ENCODE results near the gene WFIKKN1. TPM values are rescaled to one million over a fixed set of nuclear protein-coding genes. Genes with fewer than 3 reads are reported as not detected.

WFIKKN1 gene
- total RNA-seq: not detected

DNA sequence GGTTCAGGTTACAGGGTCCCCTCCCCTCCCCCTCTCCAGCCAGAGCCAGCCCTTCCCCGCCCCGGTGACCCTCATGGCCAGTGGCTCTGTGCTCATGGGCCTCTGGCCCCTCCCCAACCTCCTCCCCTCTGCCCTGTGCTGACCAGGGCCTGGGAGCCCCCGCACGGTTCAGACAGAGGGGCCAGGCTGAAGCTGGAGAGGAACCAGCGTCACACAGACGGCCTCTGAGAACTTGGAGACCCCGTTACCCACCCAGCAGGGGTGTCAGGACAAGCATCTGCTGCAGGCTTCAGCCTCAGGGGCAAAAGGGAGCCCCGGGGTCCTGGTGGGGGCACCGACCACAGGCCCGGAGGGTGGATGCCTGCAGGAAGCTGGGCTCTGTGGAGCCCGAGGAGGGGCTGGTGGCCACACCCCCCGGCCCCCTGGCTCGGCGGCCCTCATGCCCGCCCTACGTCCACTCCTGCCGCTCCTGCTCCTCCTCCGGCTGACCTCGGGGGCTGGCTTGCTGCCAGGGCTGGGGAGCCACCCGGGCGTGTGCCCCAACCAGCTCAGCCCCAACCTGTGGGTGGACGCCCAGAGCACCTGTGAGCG lies at the start of gene WFIKKN1:
WFIKKN1 (plus strand) TSS at position 171 of the 591 bp plus-strand sequence; CDS start at position 440, 269 bp downstream.
- no peak for DNase-seq

DNA sequence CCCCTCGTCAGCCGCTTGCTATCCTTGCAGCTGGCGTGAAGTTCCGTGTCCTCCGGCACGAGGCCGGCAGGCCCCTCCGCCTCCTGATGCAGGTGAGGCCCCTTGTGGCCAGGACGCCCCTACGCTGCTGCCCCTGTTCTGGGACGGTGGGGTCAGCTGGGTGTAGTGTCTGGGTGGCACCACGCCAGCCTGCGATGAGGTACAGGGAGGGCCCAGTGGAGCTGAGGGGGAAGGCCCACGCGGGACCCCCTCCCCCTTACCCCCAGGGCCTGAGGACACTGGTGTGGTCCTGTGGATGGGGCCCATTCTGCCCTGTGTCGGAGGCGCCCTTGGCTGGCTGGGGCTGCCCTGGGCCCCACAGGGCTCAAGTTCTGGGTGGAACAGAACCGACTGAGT lies 48.6 kb upstream of the WFIKKN1 start:
- DNase-seq: no peak

- DNase-seq: no peak
Observed at GRCh38 chr16:582614-583331, 48.0 kb upstream of the WFIKKN1 start.

DNA sequence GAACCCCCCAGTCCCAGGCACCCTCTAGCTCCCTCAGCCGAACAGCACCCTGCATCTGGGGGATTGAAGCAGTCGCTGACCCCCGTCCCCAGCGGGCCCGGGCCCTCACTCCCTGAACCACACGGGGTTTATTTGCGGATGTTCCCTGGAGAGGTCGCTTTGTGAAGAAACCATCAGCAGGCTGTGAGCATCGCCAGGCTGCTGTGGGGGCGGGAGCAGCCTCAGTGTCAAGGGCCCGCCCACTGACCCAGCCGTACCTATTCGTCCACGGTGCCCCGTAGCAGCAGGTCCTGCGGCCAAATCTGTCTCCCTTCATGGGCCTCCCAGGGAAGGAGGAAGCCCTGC lies 47.3 kb upstream of the WFIKKN1 start:
- DNase-seq: no peak

- no peak for DNase-seq
Observed at GRCh38 chr16:583815-584591, 46.8 kb upstream of the WFIKKN1 start.

- DNase-seq: no peak
Observed at GRCh38 chr16:585351-585750, 45.4 kb upstream of the WFIKKN1 start.

DNA sequence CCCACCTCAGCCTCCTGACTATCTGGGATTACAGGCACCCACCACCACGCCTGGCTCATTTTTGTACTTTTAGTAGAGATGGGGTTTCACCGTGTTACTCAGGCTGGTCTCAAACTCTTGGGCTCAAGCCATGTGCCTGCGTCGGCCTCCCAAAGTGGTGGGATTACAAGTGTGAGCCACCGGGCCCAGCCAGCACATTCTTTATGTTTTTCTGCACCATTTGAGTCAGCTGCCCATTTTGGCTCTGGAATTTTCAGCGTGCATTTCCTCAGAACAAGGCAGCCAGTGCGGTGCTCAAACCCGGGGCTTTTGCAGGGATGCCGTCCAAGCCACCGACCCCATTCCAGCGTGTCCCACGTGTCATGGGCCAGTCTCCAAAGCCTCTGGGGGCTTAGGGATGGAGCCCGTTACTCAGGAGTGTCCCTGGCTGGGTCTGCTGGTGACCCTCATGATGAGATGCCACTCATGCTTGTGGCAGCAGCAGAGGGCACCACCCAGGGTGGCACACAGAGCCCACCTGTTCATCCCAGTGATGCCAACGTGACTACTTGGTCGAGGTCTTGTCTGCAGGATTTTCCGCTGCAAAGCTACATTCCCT lies 44.6 kb upstream of the WFIKKN1 start:
- DNase-seq: no peak

DNA sequence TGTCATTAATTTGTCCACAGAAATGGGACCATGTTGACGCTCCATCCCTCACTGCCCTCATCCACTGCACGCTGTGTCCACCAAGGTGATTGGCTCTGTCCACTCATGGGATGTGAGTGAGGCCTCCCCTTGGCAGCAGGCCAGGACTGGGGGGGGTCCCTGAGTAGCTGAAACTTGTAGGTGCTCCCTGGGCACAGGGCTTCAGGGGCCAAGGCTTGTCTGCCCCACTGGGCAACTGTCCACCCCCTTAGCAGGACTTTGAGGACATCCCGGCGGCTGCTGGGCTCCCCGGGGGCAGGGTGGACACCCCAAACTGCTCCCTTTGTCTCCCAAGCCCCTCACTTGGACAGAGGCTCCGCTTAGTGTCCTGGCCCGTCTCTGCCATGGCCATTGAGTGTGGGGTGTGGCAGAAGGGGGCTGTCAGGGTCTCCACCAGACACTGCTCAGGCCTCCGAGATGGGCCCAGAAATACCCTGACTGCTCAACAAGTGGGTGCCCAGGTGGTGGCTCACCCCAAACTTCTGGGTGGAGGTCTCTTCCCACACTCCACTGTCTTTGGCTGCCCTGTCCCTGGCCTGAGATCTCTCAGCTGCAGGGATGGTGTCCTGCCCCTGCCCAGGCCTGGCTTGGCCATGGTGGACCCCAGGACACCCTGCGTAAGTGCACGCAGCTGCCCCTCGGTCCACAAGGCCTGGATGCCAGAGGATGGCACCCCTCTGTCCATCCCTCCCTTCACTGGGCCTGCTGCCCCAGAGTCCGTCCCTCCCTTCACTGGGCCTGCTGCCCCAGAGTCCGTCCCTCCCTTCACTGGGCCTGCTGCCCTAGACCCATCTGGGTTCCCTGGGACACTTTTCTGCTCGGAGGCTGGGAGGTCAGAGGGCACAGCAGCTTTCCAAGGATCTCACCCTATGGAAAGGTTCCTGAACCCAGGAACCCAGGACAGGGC lies 43.9 kb upstream of the WFIKKN1 start:
- DNase-seq: no peak

DNA sequence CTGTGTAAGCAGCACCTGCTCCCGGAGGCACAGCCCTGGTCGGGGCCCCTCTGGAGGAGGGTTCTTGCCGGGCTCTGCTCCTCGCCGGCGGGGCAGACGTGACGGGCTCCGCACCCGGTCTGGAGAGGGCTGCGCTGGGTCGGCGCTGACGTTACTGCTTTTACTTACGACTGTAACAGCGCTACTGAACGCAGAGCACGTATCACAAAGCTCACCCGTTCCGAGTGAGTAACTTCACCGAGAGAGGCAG lies 42.2 kb upstream of the WFIKKN1 start:
- peak; percentile 67 for DNase-seq

DNA sequence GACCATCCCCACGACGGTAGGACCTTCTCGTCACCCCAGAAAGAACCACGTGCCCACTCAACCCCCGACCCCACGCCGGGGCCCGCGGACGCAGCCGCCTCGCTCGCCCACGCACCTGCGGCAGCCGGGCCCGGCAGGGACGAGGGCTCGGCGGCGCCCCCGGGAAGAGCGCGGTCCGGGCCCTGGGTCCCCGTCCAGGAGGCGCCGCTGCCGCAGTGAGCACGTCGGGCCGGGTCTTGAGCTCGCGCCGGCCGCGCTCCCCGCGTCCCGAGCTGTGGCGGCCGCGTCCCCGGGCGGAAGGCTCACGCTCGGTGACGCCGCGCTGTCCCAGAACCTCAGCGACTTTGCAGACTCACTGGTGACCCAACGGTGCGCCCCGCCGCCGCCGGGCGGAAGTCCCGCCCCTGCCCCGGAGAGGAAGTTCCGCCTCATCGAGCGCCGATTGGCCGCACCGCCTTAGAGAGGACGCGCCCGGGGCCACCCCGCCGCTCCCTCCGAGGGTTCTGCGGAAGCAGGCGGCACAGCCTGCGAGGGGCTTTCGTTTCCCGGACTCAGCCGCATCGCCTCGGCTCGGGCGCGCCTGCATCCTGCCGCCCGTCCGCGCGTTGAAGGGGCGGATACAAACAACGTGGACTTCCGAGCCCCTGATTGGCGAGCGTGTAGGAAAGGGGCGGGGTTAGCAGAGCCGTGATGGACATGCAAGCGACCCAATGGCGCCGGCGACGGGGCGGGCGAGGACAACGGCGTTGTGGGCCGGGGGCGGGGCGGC lies 41.7 kb upstream of the WFIKKN1 start:
- peak; percentile 98 for DNase-seq

- peak; percentile 99 for DNase-seq
Observed at GRCh38 chr16:589658-590187, 41.1 kb upstream of the WFIKKN1 start, which contains the start of gene RAB40C. TSS of gene RAB40C (plus strand) at chr16:590066. CDS start at chr16:590292, 226 bp downstream.

DNA sequence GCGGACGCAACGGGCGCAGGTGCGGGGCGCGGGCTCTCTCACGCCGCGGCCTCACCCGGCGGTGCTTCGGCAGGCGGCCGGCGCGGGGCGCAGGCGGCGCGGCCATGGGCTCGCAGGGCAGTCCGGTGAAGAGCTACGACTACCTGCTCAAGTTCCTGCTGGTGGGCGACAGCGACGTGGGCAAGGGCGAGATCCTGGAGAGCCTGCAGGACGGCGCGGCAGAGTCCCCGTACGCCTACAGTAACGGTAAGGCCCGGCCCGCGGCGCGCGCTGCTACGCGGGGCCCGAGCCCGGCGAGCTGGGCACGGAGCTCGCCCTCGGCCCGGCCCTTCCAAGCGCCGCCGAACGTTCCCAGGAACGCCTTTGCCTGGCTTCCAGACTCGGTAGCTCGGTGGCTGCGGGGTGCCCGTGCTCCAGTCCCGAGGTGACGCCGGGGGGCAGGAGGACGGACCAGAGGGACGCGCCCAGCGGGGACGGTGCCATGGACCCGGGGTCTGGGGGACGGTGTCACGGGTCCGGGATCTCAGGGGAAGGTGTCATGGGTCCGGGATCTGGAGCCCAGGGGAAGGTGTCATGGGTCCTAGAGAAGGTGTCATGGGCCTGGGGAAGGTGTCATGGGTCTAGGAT lies 40.5 kb upstream of the WFIKKN1 start:
- DNase-seq: peak; percentile 63

GRCh38 chr16:590815-591200 lies 40.0 kb upstream of the WFIKKN1 start:
- DNase-seq: no peak

DNA sequence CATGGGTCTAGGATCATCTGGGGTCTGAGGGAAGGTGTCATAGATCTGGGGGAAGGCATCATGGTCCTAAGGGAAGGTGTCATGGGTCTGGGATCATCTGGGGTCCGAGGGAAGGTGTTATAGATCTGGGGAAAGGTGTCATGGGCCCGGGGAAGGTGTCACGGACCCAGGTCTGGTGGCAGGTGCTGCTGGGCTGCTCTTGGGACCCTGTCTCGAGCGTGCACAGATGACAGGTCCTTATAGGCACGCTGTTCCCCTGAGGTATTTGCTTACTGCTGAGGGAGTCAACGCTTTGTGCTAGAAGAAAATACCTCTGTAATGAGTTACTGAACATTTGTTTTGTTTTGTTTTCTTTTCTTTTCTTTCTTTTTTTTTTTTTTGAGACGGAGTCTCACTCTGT lies 39.6 kb upstream of the WFIKKN1 start:
- DNase-seq: no peak

- DNase-seq: no peak
Observed at GRCh38 chr16:591892-592517, 38.8 kb upstream of the WFIKKN1 start.

- peak; percentile 55 for DNase-seq
Observed at GRCh38 chr16:592518-593306, 38.1 kb upstream of the WFIKKN1 start.

- no peak for DNase-seq
Observed at GRCh38 chr16:593406-593805, 37.4 kb upstream of the WFIKKN1 start.

GRCh38 chr16:593807-594206 lies 37.0 kb upstream of the WFIKKN1 start:
- no peak for DNase-seq

GRCh38 chr16:595094-595528 lies 35.7 kb upstream of the WFIKKN1 start:
- no peak for DNase-seq

Measured in tongue (tissue), 2 donors.